Measurements from ENCODE around the gene EXOC4.

- TF ChIP-seq ZNF274 (IDR thresholded peaks at IDR 0.05; ENCODE audit: low read depth, low read length): no peak
- TF ChIP-seq SUZ12 (IDR thresholded peaks at IDR 0.05; ENCODE audit: extremely low read depth, insufficient read depth, insufficient read length): no peak
Observed at GRCh38 chr7:133575726-133576440, 323.0 kb downstream of the EXOC4 start.

Data from NT2/D1 (cell line).